Endothelial cell of umbilical vein (primary cell): Measurements from ENCODE around the gene TPCN1. TPM values are rescaled to one million over a fixed set of nuclear protein-coding genes. Genes with fewer than 3 reads are reported as not detected.

Source experiments
- BruUV-seq: library from RNA; stranded (reverse); fragments of 400-500 nt; replicated peaks from 2 replicates; lab custom pipeline; 2021; lab: Mats Ljungman, UMichigan
- CTCF ChIA-PET: fragments of 300-600, 350-600 bp; sonication (Branson Sonifier 250); formaldehyde crosslinking; loops from one replicate; lab custom pipeline; 2021; ENCODE audit warnings: antibody characterized with exemption, inconsistent platforms; lab: Charles Lee
- POLR2A ChIA-PET: fragments of 300-600, 350-600 bp; sonication (Branson Sonifier 250); formaldehyde crosslinking; loops from one replicate; lab custom pipeline; 2021; ENCODE audit warnings: antibody characterized with exemption, inconsistent platforms; lab: Charles Lee
- DNase-seq: peaks from one replicate; pipeline ENCODE4 v3.0.0-alpha.2; 2011; ENCODE audit warnings: low read depth, low spot score
- FAIRE-seq: peaks from 2 replicates; lab custom pipeline; 2011; peaks lifted over from hg19 to GRCh38; lab: Jason Lieb, UNC
- H2AFZ ChIP-seq: 2 replicates; pipeline ENCODE4 v1.6.0; 2012; ENCODE audit warnings: low read depth, low read length, control low read depth, inconsistent platforms
- H3K27ac ChIP-seq: 2 replicates; pipeline ENCODE4 v1.5.1; 2011; ENCODE audit warnings: low read depth, mild to moderate bottlenecking, control low read depth, low read length, moderate library complexity; ENCODE audit not compliant: insufficient read depth
- H3K27me3 ChIP-seq, 2 experiments: 2 replicates each; pipeline versions ENCODE4 v1.6.0 to v1.6.1; 2011; ENCODE audit warnings: low read length in 2 of 2, mixed read lengths in 1 of 2; ENCODE audit not compliant: control insufficient read depth in 2 of 2, insufficient read depth in 2 of 2
- H3K36me3 ChIP-seq, 2 experiments: 2 replicates in 1 of 2; 3 replicates in 1 of 2; pipeline ENCODE4 v1.5.1; 2011; ENCODE audit warnings: low read length in 2 of 2, mild to moderate bottlenecking in 1 of 2, moderate library complexity in 1 of 2; ENCODE audit not compliant: control insufficient read depth in 2 of 2, insufficient read depth in 2 of 2; ENCODE audit errors: extremely low read depth in 1 of 2
- H3K4me1 ChIP-seq: 3 replicates; pipeline ENCODE4 v1.5.1; 2011; ENCODE audit warnings: mild to moderate bottlenecking, low read length; ENCODE audit not compliant: control insufficient read depth, insufficient read depth; ENCODE audit errors: extremely low read depth
- H3K4me2 ChIP-seq: 2 replicates; pipeline ENCODE4 v1.6.1; 2011; ENCODE audit warnings: low read length, control low read depth, mixed read lengths; ENCODE audit not compliant: insufficient read depth
- H3K4me3 ChIP-seq, 3 experiments: fragments of 200-600 bp in 1 of 3; sonication (generic), shearing (Covaris generic) in 1 of 3; replicated peaks in 1 of 3; 2 replicates each; pipeline ENCODE4 v1.5.1; 2011 to 2016; ENCODE audit warnings: control low read depth in 3 of 3, low read length in 3 of 3, mild to moderate bottlenecking in 2 of 3, inconsistent platforms in 1 of 3, low read depth in 1 of 3, moderate library complexity in 1 of 3; ENCODE audit not compliant: insufficient read depth in 1 of 3
- H3K79me2 ChIP-seq: 2 replicates; pipeline ENCODE4 v1.6.0; 2012; ENCODE audit warnings: low read length, inconsistent platforms; ENCODE audit not compliant: control insufficient read depth, insufficient read depth
- H3K9ac ChIP-seq: replicated peaks from 2 replicates; pipeline ENCODE3; 2011; ENCODE audit warnings: low read length, control low read depth; ENCODE audit not compliant: insufficient read depth; ENCODE audit errors: extremely low read depth
- H3K9me1 ChIP-seq: replicated peaks from 3 replicates; pipeline ENCODE4 v1.6.0; 2011; ENCODE audit warnings: mild to moderate bottlenecking, low read length; ENCODE audit not compliant: control insufficient read depth, insufficient read depth; ENCODE audit errors: extremely low read depth
- H3K9me3 ChIP-seq: replicated peaks from 2 replicates; pipeline ENCODE4 v1.5.1; 2012; ENCODE audit warnings: low read length, inconsistent platforms; ENCODE audit not compliant: control insufficient read depth, insufficient read depth
- H4K20me1 ChIP-seq: replicated peaks from 2 replicates; pipeline ENCODE3; 2011; ENCODE audit warnings: mild to moderate bottlenecking, low read length; ENCODE audit not compliant: control insufficient read depth, insufficient read depth; ENCODE audit errors: extremely low read depth
- CTCF ChIP-seq, 2 donors: IDR thresholded peaks; 1 replicate in 1 of 2; 2 replicates in 1 of 2; pipeline ENCODE4 v1.5.1; 2011; ENCODE audit warnings: low read length in 2 of 2, mild to moderate bottlenecking in 2 of 2, moderate library complexity in 2 of 2, control low read depth in 1 of 2, inconsistent platforms in 1 of 2, low read depth in 1 of 2; ENCODE audit not compliant: insufficient read depth in 1 of 2; ENCODE audit errors: extremely low read depth in 1 of 2
- EZH2 ChIP-seq: IDR thresholded peaks from 2 replicates; pipeline ENCODE4 v1.6.1; 2012; ENCODE audit warnings: borderline replicate concordance, low read depth, mild to moderate bottlenecking, moderate library complexity, low read length, inconsistent platforms; ENCODE audit not compliant: severe bottlenecking
- FOS ChIP-seq: IDR thresholded peaks from 2 replicates; pipeline ENCODE4 v1.6.1; 2011; ENCODE audit warnings: mild to moderate bottlenecking, low read length, moderate library complexity, borderline replicate concordance; ENCODE audit not compliant: insufficient read depth
- GATA2 ChIP-seq: IDR thresholded peaks from 2 replicates; pipeline ENCODE4 v1.7.0; 2011; ENCODE audit warnings: low read depth, mild to moderate bottlenecking, moderate library complexity, mixed read lengths, low read length; ENCODE audit not compliant: insufficient read length, insufficient read depth
- JUN ChIP-seq: IDR thresholded peaks from 2 replicates; pipeline ENCODE4 v1.6.1; 2011; ENCODE audit warnings: borderline replicate concordance, low read depth; ENCODE audit not compliant: insufficient read length, insufficient read depth
- MYC ChIP-seq: IDR thresholded peaks from one replicate; pipeline ENCODE4 v1.6.1; 2011; ENCODE audit warnings: mild to moderate bottlenecking, low read depth, low read length
- POLR2A ChIP-seq: IDR thresholded peaks from 2 replicates; pipeline ENCODE4 v1.6.1; 2012; ENCODE audit warnings: low read depth, mild to moderate bottlenecking, control low read depth, low read length
- POLR2AphosphoS5 ChIP-seq: IDR thresholded peaks from 2 replicates; pipeline ENCODE4 v1.6.1; 2012; ENCODE audit warnings: low read depth, mild to moderate bottlenecking, control low read depth, low read length, moderate library complexity; ENCODE audit not compliant: insufficient read depth
- dilution Hi-C: fragments of 300-500 bp; cut with MboI; formaldehyde crosslinking; loops from one replicate; pipeline ENCODE4 v1.15.0; 2019; ENCODE audit warnings: low sequenced_read_pairs; ENCODE audit not compliant: extremely low pct_ligation_motif_present
- intact Hi-C: fragments of 100-400 bp; cut with micrococcal nuclease; formaldehyde crosslinking; loops from one replicate; pipeline ENCODE4 v1.10.0; 2022
- polyA plus RNA-seq, 4 experiments: library from polyadenylated mRNA; depleted of rRNA in 3 of 4; stranded (reverse) in 3 of 4; unstranded in 1 of 4; fragments of >200 nt; gene quantifications; 2 replicates each; pipeline versions ENCODE4 v1.2.1 to v1.2.3, GENCODE V29; 2011 to 2012; ENCODE audit warnings: missing spikeins in 1 of 4
- total RNA-seq: library from RNA; stranded (reverse); gene quantifications from 2 replicates; pipeline ENCODE4 v1.2.3, GENCODE V29; 2021
- TF ChIP-seq, protein P1 (sequence below): IDR thresholded peaks from 2 replicates; pipeline ENCODE4 v1.6.1; 2011; ENCODE audit not compliant: insufficient read depth, insufficient read length

TPCN1 gene
- total and polyA plus RNA-seq, 2 donors (not counting 3 experiments of a cell fraction or from before 2014, with no cell fraction given): 19.5 to 28.3 TPM

- no peaks in the 10 kb centered on the region for H3K9me1 ChIP-seq
- no peak overlapping the region for H3K9ac ChIP-seq
- no peak for TF ChIP-seq POLR2AphosphoS5
- TF ChIP-seq MYC: no peak
- TF ChIP-seq JUN: no peak
- TF ChIP-seq, protein P1, sequence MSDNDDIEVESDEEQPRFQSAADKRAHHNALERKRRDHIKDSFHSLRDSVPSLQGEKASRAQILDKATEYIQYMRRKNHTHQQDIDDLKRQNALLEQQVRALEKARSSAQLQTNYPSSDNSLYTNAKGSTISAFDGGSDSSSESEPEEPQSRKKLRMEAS: no peak
- TF ChIP-seq POLR2A: no peak
- TF ChIP-seq CTCF (IDR thresholded peaks at IDR 0.05; ENCODE audit: extremely low read depth in 1 of 2, insufficient read depth in 1 of 2, low read depth in 1 of 2, low read length in 2 of 2): no peak
- no peak for TF ChIP-seq EZH2
- no peak for TF ChIP-seq GATA2
- no peak for TF ChIP-seq FOS
- dilution Hi-C loops (no loop called here), intact Hi-C loops (loop anchor here (1.0 to 2.0 kb wide), 2 partner anchors 13 to 34 kb away; no protein-coding TSS in a partner anchor)
- FAIRE-seq: no peak
- H3K79me2 ChIP-seq: no peaks in the 10 kb centered on the region
- no peaks in the 10 kb centered on the region for H3K36me3 ChIP-seq
- H3K27me3 ChIP-seq: no peaks in the 10 kb centered on the region
- peaks cover 13% of the 10 kb centered on the region for H3K4me1 ChIP-seq
- no peak overlapping the region for H3K27ac ChIP-seq
- peak overlapping the region; percentile 22 for H3K4me2 ChIP-seq
- no peak overlapping the region for H2AFZ ChIP-seq
- H3K4me3 ChIP-seq: no peak overlapping the region
- H3K9me3 ChIP-seq: no peaks in the 10 kb centered on the region
- BruUV-seq: no TSS peak
- ChIA-PET CTCF (no interaction called here), POLR2A (no interaction called here)
- no peaks in the 10 kb centered on the region for H4K20me1 ChIP-seq
- no peak for DNase-seq
These were observed 38.9 kb downstream of the TPCN1 start for GRCh38 chr12:113260127-113260526.
